HG03025 (cell line): ENCODE measurements around the gene GFY.

ENCODE experiments used
- ATAC-seq: cut with Tn5 transposase; IDR thresholded peaks from one replicate; pipeline ENCODE4 v1.9.1; 2021; ENCODE audit warnings: mild to moderate bottlenecking, moderate library complexity; ENCODE audit not compliant: unreplicated experiment, low FRiP score

Gene GFY

GRCh38 chr19:49407482-49408015 is 17.6 kb upstream of the GFY start:
- ATAC-seq: no peak

DNA sequence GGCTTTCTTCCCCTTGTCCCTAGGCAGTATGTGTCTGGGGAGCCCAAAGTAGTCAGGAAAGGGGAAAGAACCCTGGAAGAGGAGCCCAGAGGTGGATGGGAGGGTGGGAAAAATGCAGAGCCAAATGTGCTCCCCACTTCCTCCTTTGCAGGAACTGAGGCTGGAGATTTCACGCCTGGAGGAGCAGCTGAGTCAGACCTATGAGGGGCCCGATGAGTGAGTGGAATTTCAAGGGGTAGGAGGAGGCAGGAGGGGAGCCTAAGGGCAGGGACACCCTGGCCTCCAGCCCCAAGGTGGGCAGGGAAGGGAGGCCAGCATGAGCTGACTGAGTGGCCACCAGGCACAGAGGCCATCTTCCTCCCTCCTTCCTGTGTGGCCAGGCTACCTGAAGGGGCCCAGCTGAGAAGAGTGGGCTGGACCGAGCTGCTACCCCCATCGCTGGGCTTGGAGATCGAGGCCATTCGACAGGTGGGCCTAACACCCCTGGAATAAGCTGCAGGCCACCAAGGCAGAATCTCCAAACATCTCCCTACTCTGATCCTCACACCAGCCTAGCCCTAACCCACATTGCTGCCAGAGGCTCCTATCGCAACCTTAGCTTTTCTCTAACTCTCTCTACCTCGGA is 16.3 kb upstream of the GFY start:
- ATAC-seq: no peak

DNA sequence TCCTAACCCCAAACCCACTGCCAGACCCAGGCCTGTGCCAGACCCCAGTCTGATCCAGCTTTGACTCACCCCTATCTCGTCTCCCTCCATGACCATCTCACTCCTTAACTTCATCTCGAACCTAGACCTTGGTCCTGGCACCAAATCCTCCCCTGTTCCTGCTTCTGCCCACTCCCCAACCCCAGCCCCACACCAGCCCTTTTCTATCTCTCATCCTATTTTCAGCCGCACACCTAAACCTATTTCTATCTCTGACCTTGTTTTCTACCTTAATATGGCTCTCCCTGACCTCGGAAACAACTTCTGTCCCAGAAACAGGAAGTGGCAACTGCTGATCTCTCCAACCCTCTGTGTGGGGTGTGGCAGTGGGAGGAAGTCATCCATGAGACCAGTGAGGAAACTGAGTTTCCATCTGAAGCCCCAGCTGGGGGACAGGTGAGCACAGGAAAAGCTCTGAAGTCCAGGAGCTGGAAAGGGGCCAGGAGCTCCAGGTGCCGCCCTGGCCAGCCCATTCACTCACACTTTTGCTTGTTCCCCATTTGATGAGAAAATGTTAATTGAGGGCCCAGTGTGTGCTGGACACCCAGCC is 15.7 kb upstream of the GFY start:
- ATAC-seq: no peak

- no peak for ATAC-seq
Measured at GRCh38 chr19:49411681-49412326, 13.4 kb upstream of the GFY start.

DNA sequence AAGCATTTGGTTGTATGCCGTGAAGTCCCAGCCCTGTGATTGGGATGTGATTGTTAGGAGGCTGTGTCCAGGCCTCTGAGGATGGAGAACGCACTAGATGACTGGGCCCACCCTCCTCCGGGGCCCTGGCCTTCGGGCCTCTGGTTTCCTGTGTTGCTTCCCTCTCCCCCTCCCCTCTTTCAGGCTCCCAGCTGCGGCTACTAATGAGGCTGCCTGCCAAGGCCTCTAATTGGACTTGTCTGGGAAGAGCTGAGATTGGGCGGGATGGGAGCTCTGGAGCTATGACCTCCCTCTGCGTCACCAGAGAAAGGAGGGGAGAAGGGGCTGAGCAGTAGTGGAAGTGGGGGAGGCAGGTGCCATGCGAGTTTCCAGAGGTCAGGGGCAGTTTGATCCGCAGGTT is 11.8 kb upstream of the GFY start:
- no peak for ATAC-seq

- no peak for ATAC-seq
Measured at GRCh38 chr19:49414256-49414655, 10.9 kb upstream of the GFY start.

GRCh38 chr19:49415102-49415809 is 9.9 kb upstream of the GFY start:
- ATAC-seq: no peak

- no peak for ATAC-seq
Measured at GRCh38 chr19:49415810-49416200, 9.4 kb upstream of the GFY start.

DNA sequence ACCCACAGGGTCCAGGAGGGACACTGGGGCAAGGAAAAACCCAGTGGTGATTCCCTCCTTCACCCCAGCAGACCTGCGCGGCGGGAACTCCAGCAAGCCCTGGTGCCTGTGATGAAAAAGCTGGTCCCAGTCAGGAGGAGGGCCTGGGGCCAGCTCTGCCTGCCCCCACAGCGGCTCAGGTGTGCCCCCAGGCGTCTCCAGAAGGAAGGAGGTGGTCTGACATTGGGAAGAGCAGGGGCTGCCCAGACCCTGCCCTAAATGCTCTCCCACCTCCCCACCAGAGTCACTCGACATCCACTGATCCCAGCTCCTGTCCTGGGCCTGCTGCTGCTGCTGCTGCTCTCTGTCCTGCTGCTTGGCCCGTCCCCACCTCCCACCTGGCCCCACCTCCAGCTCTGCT is 8.1 kb upstream of the GFY start:
- ATAC-seq: no peak

DNA sequence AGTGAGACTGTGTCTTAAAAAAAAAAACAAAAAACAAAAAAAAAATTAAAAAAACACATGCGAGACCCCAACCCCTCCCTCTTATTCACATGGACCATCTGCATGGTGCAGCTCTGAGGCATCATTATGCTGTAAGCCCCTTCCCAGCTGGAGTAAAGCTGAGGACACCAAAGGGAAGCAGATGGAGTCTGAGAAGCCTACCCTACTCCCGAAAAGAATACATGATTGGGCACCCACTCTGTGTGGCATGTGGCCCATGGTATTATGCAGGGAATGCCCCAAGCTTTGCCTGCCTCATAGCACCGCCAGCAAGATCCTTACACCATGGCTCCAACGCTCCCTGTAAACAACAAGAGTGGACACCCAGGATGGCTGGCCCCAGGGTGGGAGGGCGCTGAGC is 6.7 kb upstream of the GFY start:
- ATAC-seq: no peak

- ATAC-seq: no peak
Measured at GRCh38 chr19:49419173-49419572, 6.0 kb upstream of the GFY start.

- ATAC-seq: no peak
Measured at GRCh38 chr19:49420227-49420626, 5.0 kb upstream of the GFY start.

DNA sequence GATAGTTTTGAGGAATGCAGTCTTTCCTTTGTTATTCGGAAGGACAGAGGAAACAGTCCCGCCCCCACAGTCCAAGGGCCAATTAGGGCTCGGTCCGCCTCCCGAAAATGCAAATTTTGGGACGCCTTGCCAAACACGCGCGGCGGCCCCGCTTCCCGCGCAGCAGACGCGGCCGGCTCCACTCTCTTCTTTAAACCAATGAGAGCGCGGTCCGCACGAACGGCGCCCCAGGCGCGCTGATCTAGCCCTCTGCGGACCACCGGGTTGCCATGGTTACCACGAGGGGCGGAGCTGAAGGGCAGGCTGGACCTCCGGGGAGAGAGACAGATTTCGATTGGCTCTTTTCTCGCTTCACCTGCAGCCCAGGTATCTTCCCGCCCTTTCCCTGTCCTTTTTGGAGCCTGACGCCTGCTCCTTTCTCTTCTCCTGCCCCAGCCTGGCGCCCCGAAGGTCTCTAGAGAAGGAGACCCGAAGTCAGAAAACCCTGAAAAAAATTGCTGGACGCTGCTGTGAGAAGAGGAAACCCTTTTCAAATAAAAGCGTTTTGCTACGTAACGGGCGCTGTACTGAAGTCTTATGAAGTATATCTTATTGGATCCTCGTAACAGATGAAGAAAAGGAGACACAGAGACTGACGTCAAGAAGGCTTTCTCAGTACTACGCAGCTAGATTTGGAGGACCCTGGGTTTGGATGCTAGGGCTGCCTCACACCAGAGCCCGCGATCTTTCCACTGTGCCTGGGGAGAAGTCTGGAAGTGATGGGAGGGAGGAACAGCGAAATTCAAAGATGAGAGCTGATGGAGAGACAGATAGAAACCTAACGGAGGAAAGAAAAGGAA is 3.9 kb upstream of the GFY start:
- ATAC-seq: no peak

DNA sequence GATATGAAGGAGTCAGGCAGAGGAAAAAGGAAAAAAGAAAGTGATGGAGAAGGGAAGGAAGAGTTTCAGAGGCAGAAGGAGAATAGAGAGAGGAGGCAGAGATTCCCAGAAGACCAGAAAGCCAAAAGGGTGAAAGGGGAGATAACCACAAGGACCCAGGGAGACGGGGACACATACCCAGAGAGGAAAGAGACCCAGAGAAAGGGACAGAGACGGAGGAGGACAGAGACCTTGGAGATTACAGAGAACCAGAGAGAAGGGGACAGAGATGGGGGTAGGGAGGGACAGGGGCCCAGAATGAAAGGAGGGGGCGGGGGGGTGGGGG is 3.3 kb upstream of the GFY start:
- ATAC-seq: no peak

GRCh38 chr19:49422407-49423070 is 2.6 kb upstream of the GFY start:
- ATAC-seq: no peak

DNA sequence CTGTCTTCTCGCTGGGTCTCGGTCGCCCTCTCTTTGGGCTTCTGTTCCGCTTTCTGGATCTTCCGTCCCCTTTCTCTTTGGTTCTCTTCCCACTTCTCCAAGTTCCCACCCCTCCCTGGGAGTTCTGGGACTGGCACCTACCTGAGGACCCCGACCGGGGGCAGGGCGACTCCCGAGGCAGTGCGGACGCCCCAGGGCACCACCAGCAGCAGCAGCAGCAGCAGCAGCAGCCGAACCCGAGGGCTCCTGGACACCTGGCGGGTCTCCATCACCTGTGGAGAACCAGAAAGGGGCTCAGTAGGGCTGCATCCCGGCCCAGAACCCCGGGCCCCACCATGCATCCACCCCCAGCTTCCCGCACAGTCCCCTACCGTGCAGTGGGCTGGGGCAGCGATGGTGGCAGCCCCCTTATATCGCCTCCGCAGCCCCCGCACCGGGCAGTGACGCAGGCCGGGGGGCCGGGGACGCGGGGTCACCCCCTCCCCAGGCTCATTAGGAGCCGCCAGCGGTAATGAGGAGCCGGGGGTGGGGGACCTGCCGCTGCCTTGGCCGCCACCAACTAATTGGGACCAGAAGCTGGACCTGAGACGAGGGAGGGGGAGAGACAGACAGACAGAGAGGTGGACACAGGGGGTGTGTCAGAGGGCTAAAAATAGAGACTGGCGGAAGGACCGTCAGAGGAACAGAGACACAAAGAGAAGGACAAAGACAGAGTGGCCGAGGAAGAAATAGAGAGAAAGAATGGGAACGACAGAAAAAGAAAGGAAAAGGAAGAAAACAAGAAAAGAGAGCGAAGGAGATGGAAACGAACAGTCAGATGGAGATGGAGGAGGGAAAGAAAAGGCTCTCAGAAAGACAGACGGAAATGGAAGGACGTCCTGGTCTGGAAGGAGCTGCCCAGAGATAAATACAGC is 1.9 kb upstream of the GFY start, which contains the start of gene PTH2:
Gene PTH2, minus strand, starts transcription at position 371 of the 914 bp plus-strand sequence. Its CDS starts 102 bp downstream, at position 269.
- ATAC-seq: no peak

DNA sequence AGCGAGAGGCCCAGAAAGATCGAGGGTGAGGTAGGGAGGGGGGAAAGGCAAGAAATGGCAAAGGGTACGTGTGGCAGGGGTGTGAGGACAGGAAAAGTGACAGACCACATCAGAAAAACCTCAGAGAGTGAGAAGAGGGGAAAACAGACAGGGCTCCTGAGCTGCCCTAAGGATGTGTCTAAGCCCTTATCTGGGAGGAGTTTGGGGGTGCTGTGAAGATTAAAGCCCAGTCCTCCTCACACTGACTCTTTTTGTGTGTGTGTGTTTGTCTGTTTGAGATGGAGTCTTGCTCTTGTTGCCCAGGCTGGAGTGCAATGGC is 1.2 kb upstream of the GFY start:
- ATAC-seq: no peak

GRCh38 chr19:49425922-49426592 is 869 bp downstream of the GFY start:
- no peak for ATAC-seq

GRCh38 chr19:49427339-49427738 is 2.2 kb downstream of the GFY start:
- ATAC-seq: no peak
